Mucosa of rectum (tissue), 2 donors: ENCODE data around the gene GAB3.

Experiments
- H3K27ac ChIP-seq, 2 donors: one replicate each; pipeline ENCODE4 v1.7.0; 2013; ENCODE audit warnings: inconsistent platforms in 2 of 2, low read depth in 2 of 2, low read length in 2 of 2
- H3K27me3 ChIP-seq, 2 donors: one replicate each; pipeline ENCODE4 v1.7.0; 2013; ENCODE audit warnings: low read length in 2 of 2; ENCODE audit not compliant: control insufficient read depth in 2 of 2, insufficient read depth in 2 of 2
- H3K36me3 ChIP-seq, 2 donors: one replicate each; pipeline ENCODE4 v1.7.0; 2013; ENCODE audit warnings: low read length in 2 of 2; ENCODE audit not compliant: control insufficient read depth in 2 of 2, insufficient read depth in 2 of 2
- H3K4me1 ChIP-seq, 2 donors: one replicate each; pipeline ENCODE4 v1.7.0; 2013; ENCODE audit warnings: low read length in 2 of 2, mild to moderate bottlenecking in 1 of 2; ENCODE audit not compliant: control insufficient read depth in 2 of 2, insufficient read depth in 2 of 2
- H3K4me3 ChIP-seq, 2 donors: one replicate each; pipeline ENCODE4 v1.7.0; 2013; ENCODE audit warnings: low read length in 2 of 2
- H3K9ac ChIP-seq, 2 donors: one replicate each; pipeline ENCODE4 v1.7.0; 2013; ENCODE audit warnings: low read length in 2 of 2, low read depth in 1 of 2, mild to moderate bottlenecking in 1 of 2
- H3K9me3 ChIP-seq, 2 donors: one replicate each; pipeline ENCODE4 v1.7.0; 2013; ENCODE audit warnings: low read length in 2 of 2; ENCODE audit not compliant: control insufficient read depth in 2 of 2
- donor health status: healthy.
- donor health status: Normal muscosa, but diverticular disease.

The GAB3 gene

GRCh38 chrX:154751203-154751668 is 359 bp upstream of the GAB3 start:
- no peaks in the 10 kb centered on the region for H3K4me1 ChIP-seq
- peaks cover 7 to 23% of the 10 kb centered on the region in 2 donors for H3K27me3 ChIP-seq
- no peaks in the 10 kb centered on the region for H3K36me3 ChIP-seq
- H3K4me3 ChIP-seq = peak overlapping the region in 1 of 2 donors; percentile 62
- peak overlapping the region in 1 of 2 donors; percentile 58 for H3K27ac ChIP-seq
- H3K9me3 ChIP-seq = no peaks in the 10 kb centered on the region
- no peak overlapping the region for H3K9ac ChIP-seq

DNA sequence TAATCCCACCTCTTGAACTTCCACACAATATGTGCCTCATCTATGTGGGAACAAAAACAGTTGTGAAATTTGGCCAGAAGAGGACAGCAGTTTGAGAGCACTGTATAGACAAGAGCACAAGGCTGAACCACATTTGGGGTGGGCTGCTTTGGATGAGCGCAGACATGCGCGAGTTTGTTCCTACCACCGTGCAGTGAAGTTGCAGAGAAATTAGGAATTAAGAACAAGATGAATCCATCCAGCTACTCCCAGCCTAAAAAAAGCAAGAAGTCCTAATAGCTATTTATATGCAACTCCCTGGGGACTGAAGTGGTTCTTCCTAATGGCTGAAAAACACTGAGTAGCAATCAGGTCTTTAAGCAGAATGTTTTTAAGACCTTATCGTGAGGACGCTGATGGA is 1.0 kb downstream of the GAB3 start:
- Histone ChIP-seq H3K9me3 (no peaks in the 10 kb centered on the region), H3K27ac (peak overlapping the region; percentile 48 to 79), H3K27me3 (peaks cover 7 to 23% of the 10 kb centered on the region in 2 donors), H3K4me1 (no peaks in the 10 kb centered on the region), H3K36me3 (no peaks in the 10 kb centered on the region), H3K4me3 (peak overlapping the region; percentile 44 to 66), H3K9ac (peak overlapping the region; percentile 1 to 41)

DNA sequence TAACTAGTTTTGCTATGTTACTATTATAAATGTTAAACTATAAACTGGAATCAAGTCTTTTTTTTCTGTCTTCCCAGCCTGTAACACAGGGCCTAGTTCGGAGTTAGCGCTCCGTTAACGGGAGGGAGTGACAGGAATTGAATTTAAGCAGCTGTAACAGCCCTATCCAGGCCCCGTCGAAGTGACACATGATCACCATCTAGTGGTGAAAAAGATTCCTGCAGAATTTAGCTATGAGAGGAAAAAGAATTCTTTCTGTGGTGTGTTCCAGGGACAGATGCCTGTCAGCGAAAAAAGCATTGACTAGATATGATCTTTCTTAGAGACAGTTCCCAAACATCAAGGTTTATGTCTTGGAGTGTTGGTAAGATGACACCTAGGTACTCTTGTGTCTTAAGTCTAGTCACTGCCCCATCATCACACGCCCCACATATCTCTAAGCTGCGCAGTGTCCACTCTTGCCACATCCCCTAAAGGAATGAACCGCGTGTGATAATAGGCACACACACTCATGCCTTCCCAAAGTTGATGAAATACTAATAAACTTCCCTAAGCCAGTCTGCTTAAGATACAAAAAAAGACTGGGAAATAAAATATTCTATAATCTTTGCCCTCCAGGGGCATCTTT is 2.1 kb downstream of the GAB3 start:
- Histone ChIP-seq H3K4me1 (no peaks in the 10 kb centered on the region), H3K9me3 (no peaks in the 10 kb centered on the region), H3K27ac (no peak overlapping the region), H3K36me3 (no peaks in the 10 kb centered on the region), H3K4me3 (peak overlapping the region in 1 of 2 donors; percentile 26), H3K27me3 (peaks cover 7 to 23% of the 10 kb centered on the region in 2 donors), H3K9ac (no peak overlapping the region)

DNA sequence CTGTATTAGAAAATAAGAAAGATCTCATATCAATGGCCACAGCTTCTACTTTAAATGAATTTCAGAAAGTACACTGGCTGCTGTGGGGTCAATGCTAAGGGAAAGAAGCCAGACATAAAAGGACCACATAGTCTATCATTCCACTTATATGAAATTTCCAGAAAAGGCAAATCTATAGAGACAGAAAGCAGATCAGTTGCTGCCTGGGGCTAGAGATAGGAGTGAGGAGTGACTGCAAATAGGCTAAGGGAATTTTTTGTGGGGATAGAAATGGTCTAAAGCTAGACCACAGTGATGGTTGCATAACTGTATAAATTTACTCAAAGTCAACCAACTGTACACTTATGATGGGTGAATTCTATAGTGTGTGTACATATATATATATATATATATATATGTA is 8.3 kb downstream of the GAB3 start:
- peaks cover 0 to 2% of the 10 kb centered on the region in 2 donors for H3K27me3 ChIP-seq
- no peak overlapping the region for H3K4me3 ChIP-seq
- no peak overlapping the region for H3K9ac ChIP-seq

GRCh38 chrX:154739952-154740465 is 10.9 kb downstream of the GAB3 start:
- no peaks in the 10 kb centered on the region for H3K9me3 ChIP-seq
- no peak overlapping the region for H3K9ac ChIP-seq
- H3K4me3 ChIP-seq = no peak overlapping the region
- no peak overlapping the region for H3K27ac ChIP-seq
- H3K36me3 ChIP-seq = no peaks in the 10 kb centered on the region
- H3K27me3 ChIP-seq = no peaks in the 10 kb centered on the region
- H3K4me1 ChIP-seq = peaks cover 0 to 4% of the 10 kb centered on the region in 2 donors

More for the DNA sequence above, 8.3 kb downstream of the GAB3 start:
- no peaks in the 10 kb centered on the region for H3K36me3 ChIP-seq
- H3K9me3 ChIP-seq = no peaks in the 10 kb centered on the region
- no peak overlapping the region for H3K27ac ChIP-seq
- no peaks in the 10 kb centered on the region for H3K4me1 ChIP-seq

DNA sequence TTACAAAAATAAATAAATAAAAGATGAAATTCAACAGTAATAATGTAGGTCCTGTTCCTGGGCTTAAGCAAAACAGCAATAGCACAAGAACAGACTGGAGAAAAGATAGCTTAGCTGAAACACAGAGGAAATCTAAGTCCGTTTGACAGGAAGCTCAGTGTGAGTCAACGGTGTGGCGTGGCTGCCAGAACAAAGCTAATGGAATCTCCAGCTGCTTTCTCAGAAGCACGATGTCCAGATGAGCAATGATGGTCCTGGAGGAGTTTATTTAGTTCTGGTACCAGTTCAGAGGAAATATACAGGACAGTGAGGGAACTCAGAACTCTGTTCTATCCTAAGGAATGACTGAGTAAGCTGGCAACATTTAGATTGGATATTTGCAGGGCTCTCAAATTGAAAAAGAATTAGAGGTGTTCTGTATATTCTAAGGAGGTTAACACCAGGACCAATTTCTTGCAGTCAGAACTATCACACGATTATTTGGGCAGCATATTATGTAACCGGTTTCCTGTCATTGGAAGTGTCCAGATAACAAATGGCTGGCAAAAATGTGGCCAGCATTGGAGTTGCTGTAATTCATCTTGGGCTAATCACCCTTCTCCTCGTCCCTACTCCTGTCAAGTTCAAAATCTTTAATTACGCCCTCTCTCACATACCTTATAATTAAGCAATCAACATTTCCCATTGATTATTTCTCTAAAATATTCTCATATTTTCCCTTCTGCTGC is 12.7 kb downstream of the GAB3 start:
- Histone ChIP-seq H3K27ac (peak overlapping the region in 1 of 2 donors; percentile 19), H3K9me3 (no peaks in the 10 kb centered on the region), H3K27me3 (peaks cover 0 to 2% of the 10 kb centered on the region in 2 donors), H3K36me3 (no peaks in the 10 kb centered on the region), H3K4me1 (peaks cover 0 to 10% of the 10 kb centered on the region in 2 donors), H3K9ac (no peak overlapping the region), H3K4me3 (no peak overlapping the region)

DNA sequence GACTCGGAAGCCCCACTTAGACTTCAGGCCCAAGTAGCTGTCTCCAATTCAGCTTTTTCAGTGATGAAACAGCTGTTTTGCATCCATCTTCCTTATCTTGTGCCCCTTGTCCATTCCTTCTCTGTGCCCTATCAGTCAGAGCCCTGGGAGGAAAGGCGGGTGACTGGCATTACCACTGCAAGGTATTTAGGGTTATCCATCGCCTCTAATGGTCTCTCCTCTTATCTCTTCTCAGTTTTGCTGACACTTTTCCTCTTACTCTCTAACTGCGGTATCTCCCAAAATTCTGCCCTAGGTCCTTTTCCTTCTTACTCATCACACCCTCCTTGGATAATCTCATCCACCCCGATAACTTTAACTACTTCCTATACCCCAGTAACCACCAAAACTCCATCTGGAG is 13.7 kb downstream of the GAB3 start:
- Histone ChIP-seq H3K9me3 (no peaks in the 10 kb centered on the region), H3K27ac (peak overlapping the region in 1 of 2 donors; percentile 12), H3K9ac (no peak overlapping the region), H3K27me3 (peaks cover 0 to 2% of the 10 kb centered on the region in 2 donors), H3K4me3 (no peak overlapping the region), H3K4me1 (peaks cover 0 to 10% of the 10 kb centered on the region in 2 donors), H3K36me3 (no peaks in the 10 kb centered on the region)

- H3K36me3 ChIP-seq = no peaks in the 10 kb centered on the region
- H3K4me1 ChIP-seq = peaks cover 0 to 10% of the 10 kb centered on the region in 2 donors
- no peak overlapping the region for H3K9ac ChIP-seq
- H3K4me3 ChIP-seq = no peak overlapping the region
- peak overlapping the region; percentile 54 to 72 for H3K27ac ChIP-seq
- H3K9me3 ChIP-seq = no peaks in the 10 kb centered on the region
- H3K27me3 ChIP-seq = peaks cover 0 to 2% of the 10 kb centered on the region in 2 donors
Observed at GRCh38 chrX:154735695-154736393, 15.0 kb downstream of the GAB3 start.

DNA sequence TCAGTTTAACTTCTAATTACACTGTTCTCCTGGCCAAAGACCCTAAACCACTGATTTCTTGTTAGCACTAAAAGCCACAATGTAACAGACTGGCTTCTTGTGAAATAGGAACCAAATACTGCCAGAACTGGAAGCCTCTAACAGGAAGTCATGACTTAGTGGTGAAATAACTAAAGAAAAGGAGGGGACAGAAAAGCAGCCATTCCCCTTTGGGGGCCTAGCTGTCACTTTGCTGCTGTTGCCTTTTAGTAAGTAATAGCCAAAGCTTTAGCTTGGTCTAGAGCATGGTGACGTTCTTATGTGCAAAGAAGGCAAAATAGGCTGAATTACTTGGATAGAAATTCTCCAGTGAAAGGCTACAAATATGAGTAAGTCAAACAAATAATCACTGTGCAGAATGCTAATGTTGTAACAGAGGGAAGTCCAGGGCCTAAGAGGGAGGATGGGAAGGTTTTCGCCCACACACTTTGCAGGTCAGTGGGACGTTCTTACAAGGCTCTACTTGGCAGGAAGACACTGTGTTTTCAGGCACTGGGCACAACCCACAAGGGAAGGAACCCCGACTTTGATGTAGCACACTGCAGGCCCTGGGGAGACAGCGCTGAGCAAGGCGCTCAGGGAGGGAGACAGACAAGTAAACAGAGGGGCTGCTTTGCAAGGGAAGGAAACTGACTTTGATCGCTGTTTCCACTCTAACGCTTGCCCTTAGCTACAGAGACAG is 16.7 kb downstream of the GAB3 start:
- Histone ChIP-seq H3K4me3 (peak overlapping the region in 1 of 2 donors; percentile 17), H3K9ac (no peak overlapping the region), H3K27ac (peak overlapping the region; percentile 62 to 72), H3K27me3 (peaks cover 0 to 2% of the 10 kb centered on the region in 2 donors), H3K4me1 (peaks cover 5 to 17% of the 10 kb centered on the region in 2 donors), H3K9me3 (no peaks in the 10 kb centered on the region), H3K36me3 (no peaks in the 10 kb centered on the region)
